Measurements from ENCODE around the gene GJA4. TPM values are rescaled to one million over a fixed set of nuclear protein-coding genes. Genes with fewer than 3 reads are reported as not detected.

The GJA4 gene
- polyA plus RNA-seq (2012; ENCODE audit: low read depth, missing spikeins): not detected

DNA sequence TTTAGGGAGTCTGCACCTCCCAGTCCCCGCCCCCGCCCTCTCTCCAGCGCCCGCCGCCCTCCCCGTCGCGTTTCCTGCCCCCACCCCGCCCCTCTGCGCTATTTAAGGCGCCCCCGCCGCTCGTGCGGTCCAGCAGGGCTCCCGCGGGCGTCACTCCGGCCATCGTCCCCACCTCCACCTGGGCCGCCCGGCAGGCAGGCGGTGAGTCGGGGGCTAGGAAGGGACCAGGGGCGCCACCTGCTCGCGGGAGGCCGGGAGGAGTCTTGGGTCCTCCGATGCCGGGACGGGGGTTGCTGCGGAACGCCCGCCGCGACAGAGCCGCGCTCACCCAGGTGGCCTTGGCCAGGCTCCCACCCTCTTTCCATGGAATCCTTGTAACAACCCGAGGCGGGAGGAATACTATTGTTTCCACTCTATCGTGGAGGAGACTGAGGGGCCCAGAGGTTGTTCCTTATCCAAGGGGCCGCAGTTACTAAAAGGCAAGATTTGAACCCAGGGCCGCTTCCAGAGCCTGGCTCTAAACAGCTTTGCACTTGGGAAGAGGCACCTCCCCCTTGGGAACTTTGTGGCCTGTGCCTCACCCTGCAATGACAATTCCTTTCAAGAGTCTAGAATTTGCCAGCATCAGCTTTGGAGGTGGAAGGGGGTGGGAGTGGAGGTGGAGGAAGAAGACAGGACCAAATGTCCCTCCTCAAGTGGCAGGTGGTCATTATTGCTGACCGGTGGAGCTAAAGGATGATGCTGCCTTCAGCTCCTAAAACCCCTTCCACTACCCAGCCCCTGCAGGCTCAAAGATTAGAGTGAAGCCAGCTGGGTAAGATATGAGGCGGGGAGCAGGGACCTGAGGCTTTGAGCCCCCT lies at the start of gene GJA4:
Gene GJA4 (plus strand): TSS at position 132 of the 860 bp plus-strand sequence. CDS start 1,215 bp downstream, outside the sequence.
- no peak for DNase-seq (ENCODE audit: insufficient read length, low spot score)
- FAIRE-seq: no peak
- TF ChIP-seq SPI1 (IDR thresholded peaks at IDR 0.05; ENCODE audit: low read depth, low read length) (no peak), PAX5 (IDR thresholded peaks at IDR 0.05; ENCODE audit: insufficient read depth, low read length, severe bottlenecking) (no peak), TAF1 (IDR thresholded peaks at IDR 0.05; ENCODE audit: low read depth, low read length) (no peak), POLR2AphosphoS5 (IDR thresholded peaks at IDR 0.05; ENCODE audit: low read depth, low read length) (no peak), POU2F2 (IDR thresholded peaks at IDR 0.05; ENCODE audit: low read depth, low read length) (no peak), POLR2A (IDR thresholded peaks at IDR 0.05; ENCODE audit: low read depth, low read length) (no peak)

DNA sequence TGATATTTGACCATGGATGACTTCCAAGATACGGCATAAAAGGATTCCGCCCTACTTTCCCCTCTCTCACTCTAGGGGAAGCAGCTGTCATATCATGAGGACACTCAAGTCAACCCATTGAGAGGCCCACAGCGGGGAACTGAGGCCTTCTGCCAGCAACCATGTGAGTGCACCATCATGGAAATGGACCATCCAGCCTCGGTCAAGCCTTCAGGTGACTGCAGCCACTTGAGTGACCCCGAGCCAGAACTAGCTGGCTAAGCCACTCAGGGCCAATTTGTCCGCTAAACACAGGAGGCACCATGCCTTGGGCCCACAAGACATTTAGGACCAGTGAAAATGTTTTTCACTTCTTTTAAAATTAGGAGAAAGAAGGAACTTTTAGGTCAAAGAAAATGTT lies 49.0 kb upstream of the GJA4 start:
- FAIRE-seq: no peak

DNA sequence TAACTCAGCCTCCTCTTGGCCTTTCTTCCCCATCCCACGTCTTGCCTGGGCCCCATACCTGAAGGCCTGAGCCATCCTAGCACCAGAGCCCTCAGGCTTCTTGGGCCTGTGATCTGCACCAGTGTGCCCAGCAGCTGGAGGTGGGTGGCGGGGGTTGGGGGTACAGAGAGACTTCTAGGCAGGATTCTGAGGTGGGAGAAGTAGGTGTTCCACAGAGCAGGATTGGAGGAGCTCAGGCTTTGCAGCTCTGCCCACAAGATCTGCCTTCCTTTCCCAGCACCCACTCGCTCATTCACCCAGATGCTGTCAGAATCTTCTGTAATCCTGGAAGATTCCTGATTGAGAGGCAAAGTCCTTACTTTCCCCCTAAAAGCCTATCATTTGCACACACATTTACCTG lies 47.9 kb upstream of the GJA4 start:
- no peak for TF ChIP-seq POLR2A (IDR thresholded peaks at IDR 0.05; ENCODE audit: low read depth, low read length)
- TF ChIP-seq PAX5 (IDR thresholded peaks at IDR 0.05; ENCODE audit: insufficient read depth, low read length, severe bottlenecking): no peak
- no peak for TF ChIP-seq SPI1 (IDR thresholded peaks at IDR 0.05; ENCODE audit: low read depth, low read length)
- no peak for TF ChIP-seq POLR2AphosphoS5 (IDR thresholded peaks at IDR 0.05; ENCODE audit: low read depth, low read length)
- no peak for TF ChIP-seq POU2F2 (IDR thresholded peaks at IDR 0.05; ENCODE audit: low read depth, low read length)
- TF ChIP-seq TAF1 (IDR thresholded peaks at IDR 0.05; ENCODE audit: low read depth, low read length): no peak
- no peak for FAIRE-seq
- DNase-seq (ENCODE audit: insufficient read length, low spot score): no peak

More for the DNA sequence above, 49.0 kb upstream of the GJA4 start:
- no peak for DNase-seq (ENCODE audit: insufficient read length, low spot score)
- TF ChIP-seq POU2F2 (IDR thresholded peaks at IDR 0.05; ENCODE audit: low read depth, low read length) (no peak), POLR2AphosphoS5 (IDR thresholded peaks at IDR 0.05; ENCODE audit: low read depth, low read length) (no peak), SPI1 (IDR thresholded peaks at IDR 0.05; ENCODE audit: low read depth, low read length) (no peak), PAX5 (IDR thresholded peaks at IDR 0.05; ENCODE audit: insufficient read depth, low read length, severe bottlenecking) (no peak), TAF1 (IDR thresholded peaks at IDR 0.05; ENCODE audit: low read depth, low read length) (no peak), POLR2A (IDR thresholded peaks at IDR 0.05; ENCODE audit: low read depth, low read length) (no peak)

DNA sequence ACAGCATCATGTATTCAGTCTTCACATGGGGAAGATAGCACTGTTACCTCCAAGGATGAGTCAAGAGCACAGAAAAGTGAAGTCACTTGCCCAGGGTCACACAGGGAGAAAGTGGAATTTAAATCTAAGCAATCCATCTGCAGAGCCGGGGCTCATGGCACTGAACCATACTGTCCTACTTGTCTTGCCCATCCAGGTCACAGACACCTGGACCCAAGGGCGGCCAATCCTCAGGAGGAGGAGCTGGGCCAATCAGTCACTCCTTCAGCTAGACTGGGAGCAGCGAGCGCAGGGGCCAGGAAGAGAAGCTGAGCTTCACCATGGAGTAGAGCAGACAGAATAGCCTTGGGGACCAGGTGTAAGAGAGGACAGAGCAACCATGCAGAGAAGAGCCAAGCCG lies 47.1 kb upstream of the GJA4 start:
- FAIRE-seq (no peak), DNase-seq (ENCODE audit: insufficient read length, low spot score) (no peak)
- TF ChIP-seq POU2F2 (IDR thresholded peaks at IDR 0.05; ENCODE audit: low read depth, low read length) (no peak), PAX5 (IDR thresholded peaks at IDR 0.05; ENCODE audit: insufficient read depth, low read length, severe bottlenecking) (no peak), SPI1 (IDR thresholded peaks at IDR 0.05; ENCODE audit: low read depth, low read length) (no peak), POLR2AphosphoS5 (IDR thresholded peaks at IDR 0.05; ENCODE audit: low read depth, low read length) (no peak)

DNA sequence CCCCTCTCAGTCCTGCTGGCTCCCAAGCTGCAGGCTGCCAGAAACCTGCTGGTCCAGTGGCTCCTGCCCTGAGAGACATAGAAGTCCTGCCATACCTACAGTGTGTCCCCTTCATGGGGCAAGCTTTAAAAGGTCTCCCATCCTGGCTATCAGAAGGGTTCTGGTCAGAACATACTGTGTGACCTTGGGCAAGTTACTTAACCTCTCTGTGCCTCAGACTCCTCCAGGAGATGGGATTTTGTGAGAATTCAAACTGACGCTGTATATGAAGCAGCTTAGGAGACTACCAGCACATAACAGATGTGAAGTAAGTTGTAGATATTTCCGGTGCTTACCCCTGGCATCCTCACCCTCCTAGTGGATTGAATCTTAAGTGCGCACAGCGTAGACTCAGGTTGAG lies 46.7 kb upstream of the GJA4 start:
- DNase-seq (ENCODE audit: insufficient read length, low spot score) (no peak), FAIRE-seq (no peak)
- TF ChIP-seq SPI1 (IDR thresholded peaks at IDR 0.05; ENCODE audit: low read depth, low read length) (no peak), POLR2A (IDR thresholded peaks at IDR 0.05; ENCODE audit: low read depth, low read length) (no peak), PAX5 (IDR thresholded peaks at IDR 0.05; ENCODE audit: insufficient read depth, low read length, severe bottlenecking) (no peak), POLR2AphosphoS5 (IDR thresholded peaks at IDR 0.05; ENCODE audit: low read depth, low read length) (no peak), POU2F2 (IDR thresholded peaks at IDR 0.05; ENCODE audit: low read depth, low read length) (no peak), TAF1 (IDR thresholded peaks at IDR 0.05; ENCODE audit: low read depth, low read length) (no peak)

DNA sequence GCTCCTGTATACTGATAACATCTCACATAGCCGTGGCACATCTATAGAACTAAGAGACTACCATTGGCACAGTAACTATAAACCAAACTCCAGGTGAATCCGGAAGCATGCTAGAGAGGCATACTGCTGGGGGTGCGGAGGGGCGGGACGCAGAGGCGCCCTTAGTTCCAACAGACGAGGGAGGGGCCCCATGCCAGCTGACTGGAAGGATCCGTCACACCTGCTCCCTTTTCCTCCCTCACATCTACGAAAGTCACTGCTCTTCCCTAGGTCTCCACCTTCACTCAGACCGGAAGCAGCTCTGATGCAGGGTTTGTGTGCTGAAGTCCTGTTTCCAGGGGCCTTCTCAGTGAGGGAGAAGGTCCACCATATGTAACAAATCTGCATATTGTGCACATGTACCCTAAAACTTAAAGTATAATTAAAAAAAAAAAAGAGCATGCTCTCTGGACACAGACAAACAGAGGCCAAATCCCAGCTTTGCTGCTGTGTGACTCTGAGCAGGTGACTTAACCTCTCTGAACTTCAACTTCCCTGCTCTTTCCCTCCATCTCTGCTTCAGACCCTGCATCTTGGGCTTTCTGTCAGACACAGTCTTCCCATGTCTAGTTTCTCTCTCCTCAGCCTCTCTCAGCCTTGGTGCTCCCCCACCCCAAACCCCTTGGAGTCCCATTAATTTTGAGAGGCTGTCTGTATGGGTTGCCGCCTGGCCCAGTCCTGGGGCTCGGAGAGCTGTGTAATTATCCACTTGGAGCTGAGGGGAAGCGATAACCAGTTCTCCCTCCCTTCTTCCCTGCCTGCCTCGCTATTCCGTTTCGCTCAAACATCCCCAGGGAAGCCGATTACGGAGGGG lies 45.8 kb upstream of the GJA4 start:
- TF ChIP-seq TAF1 (IDR thresholded peaks at IDR 0.05; ENCODE audit: low read depth, low read length) (no peak), SPI1 (IDR thresholded peaks at IDR 0.05; ENCODE audit: low read depth, low read length) (no peak), POU2F2 (IDR thresholded peaks at IDR 0.05; ENCODE audit: low read depth, low read length) (no peak), POLR2AphosphoS5 (IDR thresholded peaks at IDR 0.05; ENCODE audit: low read depth, low read length) (no peak), POLR2A (IDR thresholded peaks at IDR 0.05; ENCODE audit: low read depth, low read length) (no peak), PAX5 (IDR thresholded peaks at IDR 0.05; ENCODE audit: insufficient read depth, low read length, severe bottlenecking) (no peak)
- FAIRE-seq (no peak), DNase-seq (ENCODE audit: insufficient read length, low spot score) (no peak)

DNA sequence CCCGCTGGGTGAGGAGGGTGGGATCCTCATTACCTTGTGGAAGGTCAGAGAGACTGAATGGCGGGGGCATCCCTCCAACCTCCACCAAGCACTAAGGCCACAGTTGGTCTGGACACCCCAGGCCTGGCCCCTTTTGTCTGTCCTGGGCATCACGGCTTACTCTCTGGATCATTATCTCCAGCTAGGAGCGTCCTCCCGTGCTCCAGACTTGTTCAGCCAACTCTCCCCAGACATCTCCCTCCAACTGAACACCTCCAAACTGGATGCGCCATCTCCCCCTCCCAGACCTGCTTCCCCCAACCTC lies 45.2 kb upstream of the GJA4 start:
- FAIRE-seq: no peak

DNA sequence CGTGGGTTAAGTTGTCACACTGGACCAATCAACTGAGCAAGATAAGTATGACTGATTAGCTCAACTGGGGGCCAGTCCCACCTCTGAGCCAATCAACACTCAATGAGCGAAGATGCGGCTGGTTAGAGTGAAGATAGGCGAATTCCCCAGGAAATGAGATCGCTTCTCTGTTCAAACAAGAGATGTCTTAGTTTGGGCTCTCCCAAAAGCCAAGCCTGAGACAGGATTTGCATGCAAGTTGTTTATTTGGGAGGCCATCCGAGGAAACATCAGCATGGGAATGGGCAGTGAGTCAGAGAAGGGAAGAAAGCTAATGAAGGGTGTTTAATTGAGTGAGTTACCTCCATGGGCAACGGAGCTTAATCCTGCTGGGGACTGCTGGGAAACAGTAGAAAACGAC lies 42.8 kb upstream of the GJA4 start:
- FAIRE-seq (no peak), DNase-seq (ENCODE audit: insufficient read length, low spot score) (no peak)
- no peak for TF ChIP-seq POU2F2 (IDR thresholded peaks at IDR 0.05; ENCODE audit: low read depth, low read length)
- TF ChIP-seq PAX5 (IDR thresholded peaks at IDR 0.05; ENCODE audit: insufficient read depth, low read length, severe bottlenecking): no peak
- TF ChIP-seq SPI1 (IDR thresholded peaks at IDR 0.05; ENCODE audit: low read depth, low read length): no peak
- TF ChIP-seq TAF1 (IDR thresholded peaks at IDR 0.05; ENCODE audit: low read depth, low read length): no peak
- TF ChIP-seq POLR2AphosphoS5 (IDR thresholded peaks at IDR 0.05; ENCODE audit: low read depth, low read length): no peak
- no peak for TF ChIP-seq POLR2A (IDR thresholded peaks at IDR 0.05; ENCODE audit: low read depth, low read length)

More for the DNA sequence above, 45.2 kb upstream of the GJA4 start:
- TF ChIP-seq POLR2A (IDR thresholded peaks at IDR 0.05; ENCODE audit: low read depth, low read length): no peak
- TF ChIP-seq POU2F2 (IDR thresholded peaks at IDR 0.05; ENCODE audit: low read depth, low read length): no peak
- no peak for TF ChIP-seq TAF1 (IDR thresholded peaks at IDR 0.05; ENCODE audit: low read depth, low read length)
- TF ChIP-seq SPI1 (IDR thresholded peaks at IDR 0.05; ENCODE audit: low read depth, low read length): no peak
- no peak for TF ChIP-seq PAX5 (IDR thresholded peaks at IDR 0.05; ENCODE audit: insufficient read depth, low read length, severe bottlenecking)
- TF ChIP-seq POLR2AphosphoS5 (IDR thresholded peaks at IDR 0.05; ENCODE audit: low read depth, low read length): no peak
- DNase-seq (ENCODE audit: insufficient read length, low spot score): no peak

DNA sequence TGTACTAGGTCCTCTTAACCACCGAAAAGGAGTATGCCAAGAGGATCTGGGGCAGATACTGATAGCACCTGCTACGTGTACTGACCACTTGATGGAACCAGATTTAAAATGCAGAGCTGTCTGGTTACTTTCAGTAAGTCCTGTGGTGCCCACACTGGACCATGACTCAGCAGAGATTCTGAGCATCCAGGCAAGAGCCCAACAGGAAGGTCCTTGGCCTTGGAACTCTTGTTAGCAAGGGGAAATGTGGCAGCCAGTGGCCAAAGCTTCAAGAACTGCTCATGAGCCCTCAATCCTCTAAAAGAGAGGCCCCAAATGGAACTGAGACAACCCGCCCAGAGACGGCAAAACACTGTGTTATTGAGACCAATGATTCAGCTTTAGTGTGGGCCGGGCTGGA lies 42.2 kb upstream of the GJA4 start:
- TF ChIP-seq POLR2A (IDR thresholded peaks at IDR 0.05; ENCODE audit: low read depth, low read length) (no peak), TAF1 (IDR thresholded peaks at IDR 0.05; ENCODE audit: low read depth, low read length) (no peak), SPI1 (IDR thresholded peaks at IDR 0.05; ENCODE audit: low read depth, low read length) (no peak), POLR2AphosphoS5 (IDR thresholded peaks at IDR 0.05; ENCODE audit: low read depth, low read length) (no peak), PAX5 (IDR thresholded peaks at IDR 0.05; ENCODE audit: insufficient read depth, low read length, severe bottlenecking) (no peak), POU2F2 (IDR thresholded peaks at IDR 0.05; ENCODE audit: low read depth, low read length) (no peak)

More for the DNA sequence above, 42.2 kb upstream of the GJA4 start:
- no peak for DNase-seq (ENCODE audit: insufficient read length, low spot score)
- FAIRE-seq: no peak
